SH-SY5Y (cell line): ENCODE data around the gene BZW1.

Experiments used
- GATA2 ChIP-seq: IDR thresholded peaks from 2 replicates; pipeline ENCODE4 v1.6.1; 2011; ENCODE audit warnings: mild to moderate bottlenecking, low read depth, low read length
- GATA3 ChIP-seq: IDR thresholded peaks from 2 replicates; pipeline ENCODE4 v1.6.1; 2011; ENCODE audit warnings: low read depth, mild to moderate bottlenecking, low read length, moderate library complexity

DNA sequence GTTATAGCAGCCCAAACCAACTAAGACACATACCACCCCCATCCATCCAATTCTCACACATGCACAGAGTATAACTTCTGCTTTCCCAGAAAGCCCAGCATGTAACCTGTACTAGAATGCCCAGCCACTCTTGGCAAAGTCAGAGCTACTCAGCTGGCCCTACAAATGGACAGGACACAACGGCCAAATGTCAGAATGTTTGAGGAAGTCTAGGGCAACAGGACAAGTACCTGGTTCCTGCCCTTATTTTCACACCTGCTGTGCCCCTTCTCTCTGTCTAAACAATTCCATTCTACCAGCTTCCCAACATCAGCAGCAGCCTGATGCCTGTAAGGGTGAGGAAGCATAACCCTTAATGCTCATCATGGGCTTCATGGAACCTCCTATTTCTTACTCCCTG is 15.1 kb upstream of the BZW1 start:
- TF ChIP-seq GATA3 (no peak), GATA2 (no peak)
